Mucosa of descending colon (tissue), 3 donors: ENCODE results near the gene PIGT. TPM values are rescaled to one million over a fixed set of nuclear protein-coding genes. Genes with fewer than 3 reads are reported as not detected.
A peak's percentile ranks its signal among the peaks of the same experiment; 100 is the strongest.

Experiments used
- ATAC-seq: fragments of 200-7000 bp; cut with Tn5 transposase; one replicate; pipeline ENCODE4 v1.9.1; 2020; ENCODE audit warnings: mild to moderate bottlenecking, moderate library complexity
- DNase-seq, 3 donors: peaks; one replicate each; pipeline ENCODE4 v3.0.0-alpha.2; 2020
- H3K36me3 ChIP-seq: fragments of 200-600 bp; one replicate; pipeline ENCODE4 v1.8.0; 2021; ENCODE audit warnings: low read depth, mild to moderate bottlenecking
- H3K4me1 ChIP-seq: fragments of 200-600 bp; one replicate; pipeline ENCODE4 v1.8.0; 2021; ENCODE audit warnings: low read depth, mild to moderate bottlenecking
- H3K4me3 ChIP-seq: fragments of 200-600 bp; one replicate; pipeline ENCODE4 v1.8.0; 2021; ENCODE audit warnings: mild to moderate bottlenecking
- H3K9me3 ChIP-seq: fragments of 200-600 bp; one replicate; pipeline ENCODE4 v1.8.0; 2021; ENCODE audit warnings: mild to moderate bottlenecking
- CTCF ChIP-seq: fragments of 200-600 bp; IDR thresholded peaks from one replicate; pipeline ENCODE4 v1.8.0; 2022; ENCODE audit warnings: antibody characterized with exemption, mild to moderate bottlenecking
- intact Hi-C, 2 donors: fragments of 100-400 bp; cut with DNase I in 1 of 2; cut with micrococcal nuclease in 1 of 2; formaldehyde crosslinking; loops; one replicate each; pipeline versions ENCODE4 v1.11.0 to v1.11.1; 2022; cut with DNase I, micrococcal nuclease
- total RNA-seq, 3 donors: library from RNA; stranded (reverse); fragmentation: NEBNext Ultra II Directional in 2 of 3; extraction: Animal tissue kit (Norgen Biotek cat#: 25700) in 2 of 3; gene quantifications; one replicate each; pipeline versions ENCODE4 v1.2.1 to v1.2.4, GENCODE V29; 2021 to 2023
- donor health status: DM: no; HTN: no; CAD: no; lungs with moderate emphysema.
- donor health status: DM: no; HTN: no; CAD: no.
- donor health status: DM: no; HTN: yes; CAD: no.

Gene PIGT
- total RNA-seq, 3 donors from 2014 or later = 92.1 to 137 (median 124) TPM

- no peak for TF ChIP-seq CTCF
- H3K4me1 ChIP-seq = peaks cover 59% of the 10 kb centered on the region
- ATAC-seq (no peak), DNase-seq (no peak)
- no peak overlapping the region for H3K4me3 ChIP-seq
- H3K9me3 ChIP-seq = no peaks in the 10 kb centered on the region
- intact Hi-C loops = no loop called here
- H3K36me3 ChIP-seq = no peaks in the 10 kb centered on the region
Observed at GRCh38 chr20:45413479-45413878, 2.5 kb upstream of the PIGT start.

- no peak for ATAC-seq
- H3K4me3 ChIP-seq = no peak overlapping the region
- H3K4me1 ChIP-seq = peaks cover 43% of the 10 kb centered on the region
- DNase-seq = no peak
- H3K9me3 ChIP-seq = no peaks in the 10 kb centered on the region
- TF ChIP-seq CTCF = no peak
- intact Hi-C loops = no loop called here
- H3K36me3 ChIP-seq = peaks cover 8% of the 10 kb centered on the region
Observed at GRCh38 chr20:45416917-45417316, 976 bp downstream of the PIGT start.

GRCh38 chr20:45419188-45420091 lies 3.5 kb downstream of the PIGT start:
- Histone ChIP-seq H3K4me1 (peaks cover 42% of the 10 kb centered on the region), H3K9me3 (no peaks in the 10 kb centered on the region), H3K36me3 (peaks cover 12% of the 10 kb centered on the region), H3K4me3 (no peak overlapping the region)
- DNase-seq (peak in 2 of 3 donors; percentile 69 to 86), ATAC-seq (peak; percentile 87)
- intact Hi-C loops = no loop called here
- no peak for TF ChIP-seq CTCF

- Histone ChIP-seq H3K9me3 (no peaks in the 10 kb centered on the region), H3K36me3 (peaks cover 12% of the 10 kb centered on the region), H3K4me3 (no peak overlapping the region), H3K4me1 (peaks cover 41% of the 10 kb centered on the region)
- ATAC-seq (no peak), DNase-seq (no peak)
- no peak for TF ChIP-seq CTCF
- intact Hi-C loops = no loop called here
Observed at GRCh38 chr20:45420125-45420524, 4.2 kb downstream of the PIGT start.

GRCh38 chr20:45423700-45424099 lies 7.8 kb downstream of the PIGT start:
- Histone ChIP-seq H3K9me3 (no peaks in the 10 kb centered on the region), H3K36me3 (peaks cover 12% of the 10 kb centered on the region), H3K4me3 (no peak overlapping the region), H3K4me1 (peaks cover 15% of the 10 kb centered on the region)
- ATAC-seq (no peak), DNase-seq (no peak)
- intact Hi-C loops = no loop called here
- no peak for TF ChIP-seq CTCF
